Activated CD8-positive, alpha-beta memory T cell treated with anti-CD3 and anti-CD28 coated beads for 1 hour (primary cell): Measurements from ENCODE around the gene KDM1B.
"Not testable (repeated sequence)": the region's sequence is repeated elsewhere in the genome, so short reads cannot be mapped to it uniquely, and the experiment has no call there.

Source experiments
- DNase-seq, 2 donors: peaks; one replicate each; pipeline ENCODE4 v3.0.0-alpha.2; 2020; ENCODE audit warnings: low read depth in 1 of 2; ENCODE audit errors: extremely low read depth in 1 of 2

Gene KDM1B

DNA sequence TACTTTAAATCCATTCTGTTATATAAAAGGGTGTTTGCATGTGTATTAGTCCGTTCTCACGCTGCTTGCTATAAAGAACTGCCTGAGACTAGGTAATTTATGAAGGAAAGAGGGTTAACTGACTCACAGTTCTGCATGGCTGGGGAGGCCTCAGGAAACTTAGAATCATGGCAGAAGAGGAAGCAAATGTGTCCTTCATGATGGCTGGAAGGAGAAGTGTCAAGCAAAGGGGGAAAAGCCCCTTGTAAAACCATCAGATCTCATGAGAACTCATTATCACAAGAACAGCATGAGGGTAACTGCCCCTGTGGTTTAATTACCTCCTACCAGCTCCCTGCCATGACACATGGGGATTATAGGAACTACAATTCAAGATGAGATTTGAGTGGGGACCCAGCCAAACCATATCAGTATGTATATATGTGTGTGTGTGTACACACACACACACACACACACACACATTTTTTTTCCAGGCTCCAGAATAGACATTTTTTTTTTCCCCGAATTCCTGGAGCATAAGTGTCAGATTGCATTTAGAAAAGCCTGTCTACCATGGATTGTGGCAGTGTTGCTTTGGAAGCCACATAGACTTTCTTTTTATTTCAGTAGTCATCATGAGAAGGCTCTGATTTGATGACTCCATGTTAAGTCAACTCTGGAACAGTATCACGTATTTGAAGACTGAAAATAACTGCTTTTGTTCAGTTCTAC, 31.5 kb downstream of the KDM1B start:
- DNase-seq = no peak

DNA sequence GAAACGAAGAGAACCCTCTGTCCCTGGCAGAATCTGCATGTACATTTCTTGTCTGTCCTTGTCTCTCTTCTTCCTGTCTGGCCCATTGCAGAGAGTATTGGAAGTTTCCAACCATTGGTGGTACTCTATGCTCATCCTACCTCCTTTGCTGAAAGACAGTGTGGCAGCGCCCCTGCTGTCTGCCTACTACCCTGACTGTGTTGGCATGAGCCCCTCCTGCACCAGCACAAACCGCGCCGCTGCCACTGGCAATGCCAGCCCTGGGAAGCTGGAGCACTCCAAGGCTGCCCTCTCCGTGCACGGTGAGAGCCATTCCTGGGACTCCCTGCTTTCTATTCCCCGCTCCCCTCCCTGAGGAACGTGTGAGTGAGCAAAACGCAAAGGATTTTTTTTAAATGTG, 32.5 kb downstream of the KDM1B start:
- DNase-seq = no peak

DNA sequence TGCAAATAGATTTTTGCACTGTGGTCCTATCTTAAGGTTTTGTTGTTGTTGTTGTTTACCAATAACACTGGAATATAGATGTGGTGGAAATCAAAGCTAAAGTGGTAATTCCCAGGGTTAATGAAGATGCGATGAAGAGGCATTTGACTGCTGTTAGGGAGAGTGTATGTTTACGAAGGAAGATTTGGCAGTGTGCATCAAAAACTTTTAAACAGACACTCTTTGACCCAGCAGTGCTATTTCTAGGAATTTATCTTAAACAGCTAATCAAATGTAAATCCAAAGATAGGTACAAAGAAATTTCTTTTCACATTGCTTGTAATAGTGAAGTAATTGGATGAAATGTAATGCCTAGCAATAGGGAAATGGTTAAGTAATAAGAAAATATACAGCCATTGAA, 34.0 kb downstream of the KDM1B start:
- no peak for DNase-seq

DNA sequence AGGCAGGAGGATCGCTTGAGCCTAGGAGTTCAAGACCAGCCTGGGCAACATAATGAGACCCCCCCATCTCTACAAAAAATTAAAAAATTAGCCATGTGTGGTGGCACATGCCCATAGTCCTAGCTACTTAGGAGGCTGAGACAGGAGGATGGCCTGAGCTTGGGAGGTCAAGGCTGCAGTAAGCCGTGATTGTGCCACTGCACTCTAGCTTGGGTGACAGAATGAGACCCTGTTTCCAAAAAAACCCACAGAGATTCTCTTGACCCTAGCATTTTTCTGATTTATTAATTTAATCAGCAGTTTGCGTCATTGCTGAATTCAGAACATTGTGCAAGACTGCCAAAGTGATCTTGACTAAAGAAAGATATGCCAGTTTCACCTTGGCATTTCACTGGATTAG, 36.8 kb downstream of the KDM1B start:
- DNase-seq = no peak

DNA sequence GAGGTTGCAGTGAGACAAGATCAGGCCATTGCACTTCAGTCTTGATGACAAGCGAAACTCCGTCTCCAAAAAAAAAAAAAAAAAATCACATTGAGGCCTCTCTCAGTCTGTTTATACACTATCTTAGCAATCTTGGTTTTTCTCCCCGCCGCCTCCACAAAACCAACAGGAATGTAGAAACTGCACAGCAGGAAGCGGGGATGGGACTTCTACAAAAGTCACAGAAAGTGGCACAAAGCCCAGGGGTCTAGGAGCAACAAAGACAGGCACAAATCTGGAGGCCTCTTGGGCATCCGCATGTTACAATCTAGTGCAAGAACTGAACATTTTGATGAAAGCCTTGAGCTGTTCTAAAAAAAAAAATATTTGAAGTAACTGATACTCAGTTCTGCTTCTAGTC, 48.6 kb downstream of the KDM1B start:
- DNase-seq = no peak

DNA sequence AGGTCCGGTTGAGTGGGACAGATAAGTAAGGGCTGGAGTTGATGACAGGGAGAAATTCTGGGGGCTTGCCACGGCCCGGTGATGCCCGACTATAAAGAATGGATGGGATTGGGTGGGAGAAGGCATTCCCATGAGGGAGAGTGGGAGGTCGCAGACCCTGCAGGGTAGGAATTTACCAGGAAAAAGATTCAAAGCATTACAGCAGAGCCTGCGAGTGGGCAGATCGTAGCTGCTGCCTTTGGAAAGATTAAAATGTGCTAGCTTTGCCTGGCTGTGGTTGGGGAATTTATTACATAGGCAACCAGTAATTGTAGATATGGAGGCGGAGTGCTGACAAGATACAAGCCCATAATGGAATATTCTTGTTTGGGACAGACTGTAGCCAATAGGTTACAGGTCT, 49.5 kb downstream of the KDM1B start:
- no peak for DNase-seq

DNA sequence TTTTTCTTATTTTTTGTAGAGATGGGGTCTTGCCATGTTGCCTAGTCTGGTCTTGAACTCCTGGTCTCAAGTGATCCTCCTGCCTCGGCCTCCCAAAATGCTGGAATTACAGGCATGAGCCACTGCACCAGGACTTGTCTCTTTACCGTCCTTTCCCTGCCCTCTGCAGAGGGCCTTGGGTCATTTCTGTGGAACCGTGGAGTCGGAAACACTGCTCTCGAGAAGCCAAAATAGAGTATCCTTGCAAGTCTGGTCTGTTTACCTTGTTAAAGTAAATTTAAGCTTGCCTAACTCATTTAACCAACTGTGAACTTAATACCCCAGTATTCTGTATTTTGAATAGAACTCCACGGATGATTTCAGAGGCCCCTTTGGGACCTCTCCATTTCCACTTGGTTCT, 51.4 kb downstream of the KDM1B start:
- no peak for DNase-seq

DNA sequence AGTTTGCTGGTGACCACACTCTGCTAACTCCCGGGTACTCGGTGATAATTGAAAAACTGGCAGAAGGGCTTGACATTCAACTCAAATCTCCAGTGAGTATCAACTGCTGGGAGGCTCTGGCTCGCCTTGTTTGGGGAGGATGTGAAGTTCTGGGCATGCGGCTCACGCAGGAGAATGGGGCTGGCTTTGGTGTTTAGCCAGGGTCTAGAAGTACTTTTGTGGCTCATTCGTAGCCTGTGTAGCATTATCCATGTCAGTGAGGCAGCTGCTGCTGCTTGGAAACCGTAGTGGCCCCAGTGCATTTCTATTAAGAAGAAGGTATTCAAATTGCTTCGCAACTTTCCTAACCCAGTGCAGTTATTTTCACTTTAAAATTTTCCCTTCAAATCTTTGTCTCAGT, 52.2 kb downstream of the KDM1B start:
- no peak for DNase-seq

DNA sequence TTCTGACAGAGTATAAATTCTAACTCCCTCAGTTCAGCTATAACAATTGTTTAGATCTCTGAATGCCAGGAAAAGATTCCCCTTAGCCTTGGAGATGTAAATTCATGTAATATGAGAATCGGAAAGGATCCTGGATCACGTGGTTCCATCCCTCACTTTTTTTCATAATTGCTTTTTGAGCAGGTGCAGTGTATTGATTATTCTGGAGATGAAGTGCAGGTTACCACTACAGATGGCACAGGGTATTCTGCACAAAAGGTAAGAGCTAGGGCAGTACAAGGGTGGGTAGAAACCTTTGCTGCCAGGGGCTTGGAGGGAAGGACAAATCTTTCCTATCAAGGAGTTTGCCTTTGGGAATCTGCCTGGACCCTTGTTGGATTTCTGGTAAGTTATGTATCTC, 52.7 kb downstream of the KDM1B start:
- DNase-seq = no peak

DNA sequence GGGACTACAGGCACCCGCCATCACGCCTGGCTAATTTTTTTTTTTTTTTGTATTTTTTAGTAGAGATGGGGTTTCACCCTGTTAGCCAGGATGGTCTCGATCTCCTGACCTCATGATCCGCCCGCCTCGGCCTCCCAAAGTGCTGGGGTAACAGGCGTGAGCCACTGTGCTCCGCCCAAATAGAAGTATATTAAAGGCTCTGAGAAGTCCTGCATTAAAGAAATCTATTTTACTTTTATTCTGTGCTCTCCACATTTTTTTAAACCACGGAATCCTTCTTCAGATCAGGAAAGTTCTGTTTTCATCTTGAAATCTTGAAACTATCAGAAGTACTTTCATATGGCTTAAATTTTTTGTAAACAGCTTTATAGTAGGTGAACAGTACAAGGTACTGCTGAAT, 53.6 kb downstream of the KDM1B start:
- DNase-seq = not testable (repeated sequence)

DNA sequence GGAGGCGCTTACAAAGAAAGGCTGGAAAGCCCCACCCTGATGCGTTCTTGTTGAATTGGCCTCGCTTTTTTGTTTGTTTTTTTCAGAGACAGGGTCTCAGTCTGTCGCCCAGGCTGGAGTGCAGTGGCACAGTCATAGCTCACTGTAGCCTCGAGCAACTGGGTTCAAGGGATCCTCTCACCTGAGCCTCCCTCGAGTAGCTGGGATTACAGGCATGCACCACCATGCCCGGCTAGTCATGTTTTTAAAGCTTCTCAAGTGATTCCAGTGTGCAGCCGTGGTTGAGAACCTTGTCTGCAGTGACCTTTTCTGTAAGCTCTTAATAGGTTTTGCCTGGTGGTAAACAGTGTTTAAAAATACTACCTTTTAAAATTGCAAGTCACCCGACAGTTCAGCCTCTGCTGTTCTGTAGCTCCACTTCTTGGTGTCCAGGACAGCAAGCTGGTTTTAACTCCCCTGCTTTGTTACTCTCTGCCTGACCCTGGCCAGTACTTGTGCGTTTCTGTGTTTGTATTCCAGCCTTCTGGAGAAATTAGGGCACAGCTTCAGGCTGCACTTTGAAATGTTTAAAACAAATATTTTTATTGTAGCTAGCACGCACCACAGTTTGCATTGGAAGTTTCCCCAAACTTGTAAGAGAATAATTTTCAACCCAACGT, 54.4 kb downstream of the KDM1B start:
- DNase-seq = no peak

DNA sequence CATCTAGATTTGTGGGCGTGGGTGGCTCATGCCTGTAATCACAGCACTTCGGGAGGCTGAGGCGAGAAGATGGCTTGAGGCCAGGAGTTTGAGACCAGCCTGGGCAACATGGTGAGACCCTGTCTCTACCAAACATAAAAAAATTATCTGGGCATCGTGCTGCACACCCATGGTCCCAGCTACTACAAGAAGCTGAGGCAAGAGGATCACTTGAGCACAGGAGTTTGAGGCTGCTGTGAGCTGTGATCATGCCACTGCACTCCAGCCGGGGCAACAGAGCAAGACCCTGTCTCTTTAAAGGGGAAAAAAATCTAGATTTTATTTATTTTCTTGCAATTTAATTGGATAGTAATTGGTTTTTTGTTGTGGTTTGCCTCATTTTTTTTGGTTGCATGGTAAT, 55.5 kb downstream of the KDM1B start:
- no peak for DNase-seq

DNA sequence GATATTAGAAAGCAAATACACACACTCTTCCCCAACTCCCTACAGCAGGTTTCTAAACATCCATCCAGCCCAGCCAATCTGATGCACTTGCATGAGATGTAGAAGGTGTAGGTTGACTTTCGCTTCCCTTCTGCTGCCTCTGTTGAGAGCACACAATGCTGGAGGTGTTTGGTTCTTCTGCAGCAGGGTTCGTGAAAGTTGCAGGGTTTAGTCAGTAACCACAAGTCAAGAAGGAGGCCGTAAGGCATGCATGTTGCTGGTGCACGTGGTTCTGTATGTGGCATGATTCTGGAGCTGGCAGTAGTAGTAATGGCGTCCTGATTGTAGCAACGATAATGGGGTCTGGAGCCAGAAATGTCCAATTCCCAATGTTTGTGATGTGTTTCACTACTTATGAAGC, 56.1 kb downstream of the KDM1B start:
- DNase-seq = no peak

DNA sequence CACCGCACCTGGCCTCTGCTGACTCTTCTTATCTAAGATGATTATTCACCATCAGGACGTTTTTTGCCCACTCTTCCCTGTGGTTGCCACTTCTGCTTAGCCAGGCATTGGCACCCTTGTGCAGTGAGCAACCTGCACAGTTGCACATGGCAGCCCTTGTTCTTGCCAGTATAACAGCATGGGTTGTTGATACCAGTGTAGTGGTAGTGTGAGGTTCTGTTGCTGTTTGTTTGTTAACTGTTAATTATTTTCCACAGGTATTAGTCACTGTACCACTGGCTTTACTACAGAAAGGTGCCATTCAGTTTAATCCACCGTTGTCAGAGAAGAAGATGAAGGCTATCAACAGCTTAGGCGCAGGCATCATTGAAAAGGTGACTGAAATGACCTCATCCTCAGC, 57.0 kb downstream of the KDM1B start:
- no peak for DNase-seq

DNA sequence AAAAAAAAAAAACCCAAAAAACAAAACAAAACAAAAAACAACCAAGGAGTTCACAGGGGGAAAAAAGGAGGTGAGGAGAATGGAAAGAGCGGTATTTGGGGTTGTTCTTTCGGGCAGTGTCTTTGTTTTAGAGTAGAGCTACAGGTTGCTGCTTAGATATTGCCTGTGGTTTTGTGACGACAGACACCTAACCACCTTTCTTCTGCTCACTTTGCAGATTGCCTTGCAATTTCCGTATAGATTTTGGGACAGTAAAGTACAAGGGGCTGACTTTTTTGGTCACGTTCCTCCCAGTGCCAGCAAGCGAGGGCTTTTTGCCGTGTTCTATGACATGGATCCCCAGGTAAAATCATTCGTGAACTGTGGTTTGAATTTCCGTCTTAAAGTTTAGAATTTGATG, 58.2 kb downstream of the KDM1B start:
- DNase-seq = no peak

DNA sequence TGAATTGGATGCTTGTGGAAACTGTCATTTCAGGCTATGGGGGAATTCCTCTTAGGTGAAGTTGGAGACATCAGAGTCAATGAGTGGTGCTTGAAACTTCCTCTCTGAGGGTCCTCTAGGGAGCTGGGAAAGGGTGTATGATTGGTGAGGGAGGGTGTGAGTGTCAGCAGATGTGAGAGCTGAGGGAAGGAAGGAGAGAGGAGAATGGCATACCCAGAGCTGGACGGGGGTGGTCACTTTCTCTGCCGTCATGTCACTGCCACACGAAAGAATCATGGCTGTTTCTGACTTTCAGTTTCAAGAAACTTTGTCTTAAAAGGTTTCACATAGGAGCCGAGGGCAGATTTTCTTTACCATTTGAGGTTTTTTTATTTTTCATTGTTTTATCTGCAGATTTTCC, 58.8 kb downstream of the KDM1B start:
- no peak for DNase-seq

DNA sequence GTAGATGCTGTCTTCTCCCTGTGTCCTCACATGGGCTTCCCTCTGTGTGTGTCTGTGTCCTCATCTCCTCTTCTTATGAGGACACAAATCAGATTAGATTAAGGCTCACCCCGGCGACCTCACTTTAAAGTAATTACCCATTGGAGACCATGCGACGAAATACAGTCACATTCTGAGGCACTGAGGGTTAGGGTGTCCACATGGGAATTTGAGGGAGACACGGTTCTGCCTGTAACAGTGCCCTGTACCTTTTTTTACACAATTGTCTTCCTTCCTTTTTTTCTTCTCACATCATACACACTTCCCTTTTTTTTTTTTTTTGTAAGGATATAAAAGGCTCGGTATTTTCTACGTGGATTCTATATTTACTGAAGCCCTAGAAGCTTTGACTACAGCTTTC, 60.2 kb downstream of the KDM1B start:
- no peak for DNase-seq

DNA sequence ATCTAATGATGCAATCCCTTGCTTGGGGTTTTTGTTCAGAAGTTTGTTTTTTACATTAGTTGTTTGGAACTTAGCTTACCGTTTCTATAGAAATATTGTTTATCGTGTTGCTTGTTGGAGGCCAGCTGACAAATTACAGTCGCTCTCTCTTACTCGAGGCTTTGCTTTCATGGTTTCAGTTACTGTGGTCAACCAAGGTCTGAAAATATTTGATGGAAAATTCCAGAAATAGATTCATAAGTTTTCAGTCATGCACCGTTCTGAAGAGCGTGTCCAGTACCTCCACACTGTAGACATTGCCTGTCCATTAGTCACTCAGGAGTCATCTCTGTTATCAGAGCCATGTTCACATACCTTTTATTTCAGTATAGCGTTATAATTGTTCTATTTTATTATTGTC, 61.2 kb downstream of the KDM1B start:
- no peak for DNase-seq

DNA sequence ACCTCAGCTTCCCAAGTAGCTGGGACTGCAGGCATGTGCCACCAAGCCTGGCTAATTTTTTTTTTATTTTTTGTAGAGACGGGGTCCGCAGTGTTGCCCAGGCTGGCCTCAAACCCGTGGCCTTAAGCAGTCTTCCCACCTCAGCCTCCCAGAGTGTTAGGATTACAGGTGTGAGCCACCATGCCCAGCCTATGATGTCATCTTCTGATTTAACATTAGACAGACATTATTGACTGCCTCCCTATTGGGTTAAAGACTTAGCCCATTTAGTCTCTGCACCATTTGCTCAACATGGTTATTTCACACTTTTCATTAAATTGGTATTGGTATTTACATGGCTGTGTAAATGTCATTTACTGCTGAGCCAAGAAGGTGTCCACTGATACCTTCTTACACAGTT, 63.0 kb downstream of the KDM1B start:
- DNase-seq = no peak

DNA sequence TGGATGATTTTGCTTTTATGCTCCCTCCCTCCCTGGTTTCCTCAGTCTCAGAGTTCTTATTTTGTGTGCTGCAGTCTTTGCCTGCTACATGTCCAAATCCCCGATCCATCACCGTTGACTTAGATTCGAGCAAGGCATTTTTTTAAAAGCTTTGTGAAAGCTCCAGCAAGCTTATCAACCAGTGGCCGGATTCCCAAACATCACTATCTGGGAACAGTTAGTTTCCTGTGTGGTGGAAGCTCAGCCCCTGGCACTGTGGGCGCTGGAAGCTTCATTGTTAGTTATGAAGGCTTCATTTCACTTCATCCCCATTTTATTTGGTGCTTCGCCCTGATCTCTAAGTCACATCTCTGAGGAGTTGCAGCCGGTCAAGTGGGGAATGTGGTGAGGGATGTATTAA, 64.4 kb downstream of the KDM1B start:
- DNase-seq = no peak

DNA sequence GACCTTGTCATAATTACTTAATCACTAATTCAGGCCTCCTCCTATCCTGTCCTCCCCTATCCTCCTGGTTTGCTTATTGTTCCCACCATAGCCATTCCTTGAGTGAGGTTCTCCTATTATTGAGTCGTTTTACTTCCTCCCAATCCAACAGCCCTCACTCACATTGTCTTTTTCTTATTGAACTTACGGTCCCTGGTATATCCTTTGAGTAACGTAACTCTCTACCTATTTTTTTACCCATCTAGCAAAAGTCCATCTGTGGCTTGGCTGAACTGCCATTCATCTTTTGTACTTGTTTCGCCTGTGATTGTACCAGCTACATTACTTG, 66.0 kb downstream of the KDM1B start:
- DNase-seq = no peak

DNA sequence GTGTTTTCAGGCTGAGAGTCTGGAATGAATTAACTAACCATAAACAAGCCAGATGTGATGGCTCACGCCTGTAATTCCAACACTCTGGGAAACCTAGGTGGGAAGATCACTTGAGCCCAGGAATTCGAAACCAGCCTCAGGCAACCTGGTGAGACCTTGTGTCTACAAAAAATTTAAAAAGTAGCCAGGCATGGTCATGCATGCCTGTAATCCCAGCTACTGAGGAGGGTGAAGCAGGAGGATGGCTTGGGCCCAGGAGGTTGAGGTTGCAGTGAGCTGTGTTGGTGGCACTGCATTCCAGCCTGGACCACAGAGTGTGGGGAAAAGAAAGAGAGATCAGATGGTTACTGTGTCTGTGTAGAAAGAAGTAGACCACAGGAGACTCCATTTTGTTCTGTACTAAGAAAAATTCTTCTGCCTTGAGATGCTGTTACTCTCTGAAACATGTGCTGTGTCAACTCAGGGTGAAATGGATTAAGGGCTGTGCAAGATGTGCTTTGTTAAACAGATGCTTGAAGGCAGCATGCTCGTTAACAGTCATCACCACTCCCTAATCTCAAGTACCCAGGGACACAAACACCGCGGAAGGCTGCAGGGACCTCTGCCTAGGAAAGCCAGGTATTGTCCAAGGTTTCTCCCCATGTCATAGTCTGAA, 71.4 kb downstream of the KDM1B start:
- DNase-seq = not testable (repeated sequence)

DNA sequence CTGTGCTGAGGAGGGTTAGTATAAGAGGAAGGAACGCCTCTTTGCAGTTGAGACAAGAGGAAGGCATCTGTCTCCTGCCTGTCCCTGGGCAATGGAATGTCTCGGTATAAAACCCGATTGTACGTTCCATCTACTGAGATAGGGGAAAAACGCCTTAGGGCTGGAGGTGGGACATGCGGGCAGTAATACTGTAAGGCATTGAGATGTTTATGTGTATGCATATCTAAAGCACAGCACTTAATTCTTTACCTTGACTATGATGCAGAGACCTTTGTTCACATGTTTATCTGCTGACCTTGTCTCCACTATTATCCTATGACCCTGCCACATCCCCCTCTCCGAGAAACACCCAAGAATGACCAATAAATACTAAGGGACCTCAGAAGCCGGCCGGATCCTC, 71.9 kb downstream of the KDM1B start:
- not testable (repeated sequence) for DNase-seq
